Activated B cell treated with CpG ODN at 0.5 μM for 24 hours (primary cell): Measurements from ENCODE around the gene IL13RA1. TPM values are rescaled to one million over a fixed set of nuclear protein-coding genes. Genes with fewer than 3 reads are reported as not detected.

Experiments used
- ATAC-seq: fragments of 200-7000 bp; cut with Tn5 transposase; one replicate; pipeline ENCODE4 v1.10.0; 2021; ENCODE audit warnings: low read depth, mild to moderate bottlenecking, moderate library complexity
- CTCF ChIA-PET: fragments of 350-600 bp; sonication (Branson Sonifier 250); formaldehyde crosslinking; loops from one replicate; lab custom pipeline; 2021; ENCODE audit warnings: antibody characterized with exemption; lab: Charles Lee
- POLR2A ChIA-PET: fragments of 350-600 bp; sonication (Branson Sonifier 250); formaldehyde crosslinking; loops from one replicate; lab custom pipeline; 2021; ENCODE audit warnings: antibody characterized with exemption; lab: Charles Lee
- DNase-seq: peaks from one replicate; pipeline ENCODE4 v3.0.0; 2022
- H3K27ac Mint-ChIP-seq: one replicate; pipeline ENCODE4 v1.8.0; 2020; ENCODE audit warnings: mixed read lengths
- H3K27me3 Mint-ChIP-seq: one replicate; pipeline ENCODE4 v1.8.0; 2021; ENCODE audit warnings: mixed read lengths
- H3K36me3 Mint-ChIP-seq: one replicate; pipeline ENCODE4 v1.8.0; 2021; ENCODE audit warnings: low read depth, mixed read lengths
- H3K4me1 Mint-ChIP-seq: one replicate; pipeline ENCODE4 v1.8.0; 2021; ENCODE audit warnings: mixed read lengths
- H3K4me3 Mint-ChIP-seq: one replicate; pipeline ENCODE4 v1.8.0; 2020; ENCODE audit warnings: mild to moderate bottlenecking, mixed read lengths
- H3K9me3 Mint-ChIP-seq: one replicate; pipeline ENCODE4 v1.8.0; 2020; ENCODE audit warnings: mixed read lengths
- intact Hi-C: fragments of 100-400 bp; cut with micrococcal nuclease; formaldehyde crosslinking; loops from one replicate; pipeline ENCODE4 v1.15.1; 2024
- total RNA-seq: library from RNA; stranded (reverse); gene quantifications from 2 replicates; pipeline ENCODE4 v1.2.3, GENCODE V29; 2022
- TF ChIP-seq, protein P1 (sequence below): fragments of 200-600 bp; IDR thresholded peaks from one replicate; pipeline ENCODE4 v1.8.0; 2022; ENCODE audit warnings: antibody characterized with exemption, mild to moderate bottlenecking

IL13RA1 gene
- total RNA-seq, 1 donor from 2014 or later: 15.0 TPM

DNA sequence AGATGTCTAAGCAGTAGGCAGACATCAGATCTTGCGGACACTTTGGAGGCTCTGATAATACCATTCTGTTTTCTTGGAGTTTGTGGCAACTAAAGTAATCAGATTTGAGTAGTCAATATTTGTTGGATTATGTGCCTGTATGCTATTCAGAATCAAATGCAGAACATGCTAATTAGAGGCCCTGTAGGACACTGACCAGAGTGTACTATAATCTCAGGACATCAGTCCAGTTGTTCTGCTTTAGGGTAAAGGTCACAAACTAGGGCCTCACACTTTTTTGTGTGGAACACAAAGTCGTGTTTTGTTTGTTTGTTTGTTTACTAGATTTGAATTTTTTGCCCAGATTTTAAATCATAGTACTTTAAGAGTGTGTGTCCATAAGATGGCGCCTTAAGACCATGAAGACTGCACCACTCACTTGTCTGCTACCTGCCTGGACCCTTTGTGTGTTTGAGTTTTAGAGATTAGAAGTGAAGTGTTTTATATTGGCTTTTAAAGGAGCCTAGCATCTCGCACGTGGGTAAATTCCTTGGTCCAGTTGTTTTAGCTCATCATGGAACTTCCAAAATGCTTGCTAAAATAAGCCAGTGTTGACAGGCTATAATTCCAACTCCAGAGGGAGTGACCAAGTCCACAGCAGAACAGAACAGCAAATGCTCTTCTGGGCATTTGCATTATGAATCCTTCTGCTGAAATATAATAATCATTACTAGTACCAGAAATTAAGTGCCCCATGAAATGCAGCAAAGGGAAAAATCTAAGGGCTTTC is 34.7 kb downstream of the IL13RA1 start:
- no peak overlapping the region for H3K27ac Mint-ChIP-seq
- H3K4me1 Mint-ChIP-seq: peaks cover 9% of the 10 kb centered on the region
- H3K4me3 Mint-ChIP-seq: no peak overlapping the region
- H3K9me3 Mint-ChIP-seq: no peaks in the 10 kb centered on the region
- no peaks in the 10 kb centered on the region for H3K27me3 Mint-ChIP-seq
- ChIA-PET CTCF (no interaction called here), POLR2A (no interaction called here)
- intact Hi-C loops: loop anchor here (2.0 kb wide), 1 partner anchor 45 kb away; no protein-coding TSS in a partner anchor
- H3K36me3 Mint-ChIP-seq: peaks cover 15% of the 10 kb centered on the region
- TF ChIP-seq, protein P1, sequence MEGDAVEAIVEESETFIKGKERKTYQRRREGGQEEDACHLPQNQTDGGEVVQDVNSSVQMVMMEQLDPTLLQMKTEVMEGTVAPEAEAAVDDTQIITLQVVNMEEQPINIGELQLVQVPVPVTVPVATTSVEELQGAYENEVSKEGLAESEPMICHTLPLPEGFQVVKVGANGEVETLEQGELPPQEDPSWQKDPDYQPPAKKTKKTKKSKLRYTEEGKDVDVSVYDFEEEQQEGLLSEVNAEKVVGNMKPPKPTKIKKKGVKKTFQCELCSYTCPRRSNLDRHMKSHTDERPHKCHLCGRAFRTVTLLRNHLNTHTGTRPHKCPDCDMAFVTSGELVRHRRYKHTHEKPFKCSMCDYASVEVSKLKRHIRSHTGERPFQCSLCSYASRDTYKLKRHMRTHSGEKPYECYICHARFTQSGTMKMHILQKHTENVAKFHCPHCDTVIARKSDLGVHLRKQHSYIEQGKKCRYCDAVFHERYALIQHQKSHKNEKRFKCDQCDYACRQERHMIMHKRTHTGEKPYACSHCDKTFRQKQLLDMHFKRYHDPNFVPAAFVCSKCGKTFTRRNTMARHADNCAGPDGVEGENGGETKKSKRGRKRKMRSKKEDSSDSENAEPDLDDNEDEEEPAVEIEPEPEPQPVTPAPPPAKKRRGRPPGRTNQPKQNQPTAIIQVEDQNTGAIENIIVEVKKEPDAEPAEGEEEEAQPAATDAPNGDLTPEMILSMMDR: no peak
- DNase-seq: no peak
- ATAC-seq: no peak

DNA sequence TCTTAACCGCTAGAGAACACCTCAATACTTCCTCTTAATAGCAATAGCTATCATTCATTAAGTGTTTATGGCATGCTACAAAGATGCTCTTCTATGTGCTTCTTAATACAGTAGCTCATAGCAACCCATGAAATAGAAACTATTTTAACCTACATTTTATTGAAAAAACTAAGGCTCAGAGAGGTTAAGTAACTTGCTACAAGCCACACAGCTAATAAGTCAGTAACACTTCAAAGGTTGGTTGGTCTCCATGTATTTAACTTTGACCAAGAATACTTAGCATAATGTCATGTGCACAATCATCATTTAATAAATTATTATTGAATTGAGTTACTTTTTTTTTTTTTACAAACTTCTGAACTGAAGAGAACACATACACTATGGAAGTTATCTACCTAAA is 36.1 kb downstream of the IL13RA1 start:
- Mint-ChIP-seq H3K27me3 (no peaks in the 10 kb centered on the region), H3K4me3 (no peak overlapping the region), H3K36me3 (peaks cover 15% of the 10 kb centered on the region), H3K4me1 (peaks cover 4% of the 10 kb centered on the region), H3K27ac (no peak overlapping the region), H3K9me3 (no peaks in the 10 kb centered on the region)
- intact Hi-C loops: loop anchor here (2.0 kb wide), 1 partner anchor 43 kb away; no protein-coding TSS in a partner anchor
- TF ChIP-seq, protein P1: no peak
- POLR2A ChIA-PET: no interaction called here
- ATAC-seq (no peak), DNase-seq (no peak)
- CTCF ChIA-PET: no interaction called here

DNA sequence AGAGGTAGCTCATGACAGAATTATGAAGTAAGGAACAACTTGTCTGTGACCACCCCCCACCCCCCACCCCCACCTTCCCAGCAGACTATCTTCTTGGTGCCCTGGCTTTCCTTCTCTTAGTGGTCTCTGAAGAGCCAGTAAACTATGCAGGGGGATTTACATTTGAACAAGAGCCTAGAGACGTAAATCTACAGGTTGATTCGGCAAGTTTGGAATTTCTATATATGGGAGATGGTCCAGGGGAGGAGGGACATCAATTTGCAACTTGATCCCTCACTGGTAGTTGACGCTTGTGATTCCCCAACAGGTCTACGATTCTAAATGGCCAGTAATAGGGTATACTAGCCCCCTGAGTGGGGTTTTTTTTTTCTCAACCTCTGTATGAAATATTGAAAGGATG is 36.7 kb downstream of the IL13RA1 start:
- no peak for ATAC-seq
- TF ChIP-seq, protein P1: no peak
- Mint-ChIP-seq H3K27ac (no peak overlapping the region), H3K27me3 (no peaks in the 10 kb centered on the region), H3K4me3 (no peak overlapping the region), H3K9me3 (no peaks in the 10 kb centered on the region), H3K36me3 (peaks cover 12% of the 10 kb centered on the region), H3K4me1 (no peaks in the 10 kb centered on the region)
- ChIA-PET CTCF (no interaction called here), POLR2A (no interaction called here)
- intact Hi-C loops: no loop called here
- no peak for DNase-seq

DNA sequence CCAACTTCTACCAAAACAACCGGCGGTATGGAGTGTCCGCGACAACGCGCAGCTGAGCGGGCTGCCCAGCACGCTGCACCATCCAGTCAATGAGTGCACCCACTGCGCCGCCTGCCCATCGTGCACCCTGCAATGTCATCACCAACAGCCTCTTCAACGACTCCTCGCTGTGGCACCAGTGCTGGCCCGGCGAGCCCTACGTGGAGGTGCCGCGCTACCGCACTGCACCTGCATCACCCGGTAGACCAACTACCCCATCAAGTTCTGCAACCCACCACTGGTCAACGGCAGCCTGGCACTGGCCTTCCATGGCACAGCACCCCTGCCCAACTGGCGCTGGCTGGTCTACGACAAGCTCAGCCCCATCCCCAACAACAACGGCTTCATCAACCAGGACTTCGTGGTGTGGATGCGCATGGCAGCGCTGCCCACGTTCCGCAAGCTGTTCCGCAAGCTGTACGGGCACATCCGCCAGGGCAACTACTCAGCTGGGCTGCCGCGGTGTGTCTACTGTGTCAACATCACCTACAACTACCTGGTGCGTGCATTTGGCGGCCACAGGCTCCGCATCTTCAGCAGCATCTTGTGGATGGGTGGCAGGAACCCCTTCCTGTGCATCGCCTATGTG is 42.8 kb downstream of the IL13RA1 start:
- intact Hi-C loops: no loop called here
- ChIA-PET CTCF (no interaction called here), POLR2A (interaction anchor here (0.6 kb wide), 1 partner anchor 126 kb away, joined by 3 read pairs; no protein-coding TSS in a partner anchor)
- H3K9me3 Mint-ChIP-seq: no peaks in the 10 kb centered on the region
- no peaks in the 10 kb centered on the region for H3K36me3 Mint-ChIP-seq
- no peak overlapping the region for H3K4me3 Mint-ChIP-seq
- H3K4me1 Mint-ChIP-seq: no peaks in the 10 kb centered on the region
- no peak overlapping the region for H3K27ac Mint-ChIP-seq
- TF ChIP-seq, protein P1: no peak
- ATAC-seq (no peak), DNase-seq (no peak)
- no peaks in the 10 kb centered on the region for H3K27me3 Mint-ChIP-seq

DNA sequence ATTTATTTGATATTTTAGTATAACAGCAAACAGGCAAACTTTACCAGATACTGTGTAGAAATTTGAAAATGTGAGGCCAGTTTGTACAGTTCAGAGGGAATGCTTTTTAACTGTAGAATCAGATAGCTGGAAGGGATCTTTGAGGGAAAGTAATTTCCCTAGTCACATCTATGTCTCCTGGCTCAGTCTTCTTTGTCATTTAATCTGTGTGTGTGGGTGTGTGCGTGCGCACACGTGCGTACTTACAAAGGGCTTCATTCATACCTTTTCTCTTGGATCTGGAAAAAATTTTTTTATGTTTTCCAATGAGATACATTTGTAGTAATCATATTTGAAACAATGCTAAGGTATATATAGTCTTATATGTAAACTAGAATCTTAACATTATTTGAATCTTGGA is 44.6 kb downstream of the IL13RA1 start:
- ATAC-seq: no peak
- CTCF ChIA-PET: no interaction called here
- H3K9me3 Mint-ChIP-seq: no peaks in the 10 kb centered on the region
- intact Hi-C loops: no loop called here
- H3K27me3 Mint-ChIP-seq: no peaks in the 10 kb centered on the region
- no peak overlapping the region for H3K4me3 Mint-ChIP-seq
- peaks cover 3% of the 10 kb centered on the region for H3K36me3 Mint-ChIP-seq
- DNase-seq: no peak
- H3K27ac Mint-ChIP-seq: no peak overlapping the region
- POLR2A ChIA-PET: interaction anchor here (0.6 kb wide), 1 partner anchor 126 kb away, joined by 5 read pairs; no protein-coding TSS in a partner anchor
- no peaks in the 10 kb centered on the region for H3K4me1 Mint-ChIP-seq
- TF ChIP-seq, protein P1: no peak
